HepG2 (cell line): Measurements from ENCODE around the gene ANXA7. TPM values are rescaled to one million over a fixed set of nuclear protein-coding genes. Genes with fewer than 3 reads are reported as not detected.

Experiments
- ATF7 ChIP-seq, 2 experiments: fragments of 450-650 bp in 1 of 2; sonication (generic) in 1 of 2; formaldehyde crosslinking in 1 of 2; IDR thresholded peaks; 2 replicates each; pipeline versions ENCODE4 v1.4.0 to v1.6.1; 2016 to 2020; ENCODE audit warnings: antibody characterized with exemption in 1 of 2, mild to moderate bottlenecking in 1 of 2, missing genetic modification reagents in 1 of 2
- ELK4 ChIP-seq: sonication (generic); formaldehyde crosslinking; IDR thresholded peaks from 2 replicates; pipeline ENCODE4 v1.9.0; 2021; ENCODE audit warnings: missing genetic modification reagents, borderline replicate concordance
- FOSL2 ChIP-seq: sonication (generic); formaldehyde crosslinking; IDR thresholded peaks from 2 replicates; pipeline ENCODE4 v1.4.0; 2020; ENCODE audit warnings: missing genetic modification reagents
- PTBP1 ChIP-seq: fragments of 200-400 bp; formaldehyde crosslinking; IDR thresholded peaks from 2 replicates; pipeline ENCODE4 v1.6.1; 2018; ENCODE audit warnings: low read length, low read depth; ENCODE audit not compliant: poor library complexity, severe bottlenecking
- RERE ChIP-seq: IDR thresholded peaks from 2 replicates; pipeline ENCODE4 v1.6.1; 2016; ENCODE audit warnings: low read depth, missing genetic modification reagents, missing compliant biosample characterization
- ZNF878 ChIP-seq: sonication (generic); formaldehyde crosslinking; IDR thresholded peaks from 2 replicates; pipeline ENCODE4 v1.8.1; 2023; ENCODE audit warnings: mild to moderate bottlenecking, missing genetic modification reagents, moderate library complexity
- polyA plus RNA-seq, 8 experiments: library from polyadenylated mRNA; depleted of rRNA in 3 of 8; stranded (reverse) in 7 of 8; unstranded in 1 of 8; fragments of >200 nt; fragmentation: Illumina TruSeq in 4 of 8; extraction: Trizol in 4 of 8; gene quantifications; 2 replicates each; pipeline versions ENCODE4 v1.2.1 to v1.2.3, GENCODE V29; 2011 to 2016; ENCODE audit warnings: low read depth in 4 of 8, missing spikeins in 1 of 8, mixed read lengths in 1 of 8; ENCODE audit not compliant: insufficient read depth in 1 of 8
- total RNA-seq, 5 experiments: library from RNA; depleted of rRNA; stranded (reverse); fragments of >200 nt; fragmentation: Illumina TruSeq; extraction: Trizol; gene quantifications; 2 replicates each; pipeline ENCODE4 v1.2.3, GENCODE V29; 2016; ENCODE audit warnings: low read depth in 1 of 5
- TF ChIP-seq, protein P1 (sequence below): sonication (generic); formaldehyde crosslinking; IDR thresholded peaks from 2 replicates; pipeline ENCODE4 v1.4.0; 2020; ENCODE audit warnings: mild to moderate bottlenecking, missing genetic modification reagents
- TF ChIP-seq, protein P2 (sequence below): IDR thresholded peaks from 2 replicates; pipeline ENCODE4 v1.6.1; 2016

ANXA7 gene
- total and polyA plus RNA-seq, 2 of the 13 experiments (the other 11 are each of a cell fraction or from before 2014, with no cell fraction given): 54.8 to 89.0 TPM

GRCh38 chr10:73416571-73416970 lies 2.7 kb upstream of the ANXA7 start (continued):
- TF ChIP-seq ELK4 (no peak), RERE (CRISPR knock-in tag) (no peak), ATF7 (IDR thresholded peaks at IDR 0.05) (no peak), ATF7 (CRISPR knock-in tag; IDR thresholded peaks at IDR 0.05) (no peak), FOSL2 (CRISPR knock-in tag) (no peak), ZNF878 (CRISPR knock-in tag) (no peak), PTBP1 (no peak)
- TF ChIP-seq, protein P1, sequence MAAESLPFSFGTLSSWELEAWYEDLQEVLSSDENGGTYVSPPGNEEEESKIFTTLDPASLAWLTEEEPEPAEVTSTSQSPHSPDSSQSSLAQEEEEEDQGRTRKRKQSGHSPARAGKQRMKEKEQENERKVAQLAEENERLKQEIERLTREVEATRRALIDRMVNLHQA: no peak
- TF ChIP-seq, protein P2, sequence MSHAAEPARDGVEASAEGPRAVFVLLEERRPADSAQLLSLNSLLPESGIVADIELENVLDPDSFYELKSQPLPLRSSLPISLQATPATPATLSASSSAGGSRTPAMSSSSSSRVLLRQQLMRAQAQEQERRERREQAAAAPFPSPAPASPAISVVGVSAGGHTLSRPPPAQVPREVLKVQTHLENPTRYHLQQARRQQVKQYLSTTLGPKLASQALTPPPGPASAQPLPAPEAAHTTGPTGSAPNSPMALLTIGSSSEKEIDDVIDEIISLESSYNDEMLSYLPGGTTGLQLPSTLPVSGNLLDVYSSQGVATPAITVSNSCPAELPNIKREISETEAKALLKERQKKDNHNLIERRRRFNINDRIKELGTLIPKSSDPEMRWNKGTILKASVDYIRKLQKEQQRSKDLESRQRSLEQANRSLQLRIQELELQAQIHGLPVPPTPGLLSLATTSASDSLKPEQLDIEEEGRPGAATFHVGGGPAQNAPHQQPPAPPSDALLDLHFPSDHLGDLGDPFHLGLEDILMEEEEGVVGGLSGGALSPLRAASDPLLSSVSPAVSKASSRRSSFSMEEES: no peak
